GM18511 (cell line): ENCODE measurements around the gene EPHA3.

Source experiments
- ATAC-seq: cut with Tn5 transposase; IDR thresholded peaks from one replicate; pipeline ENCODE4 v1.9.1; 2021; ENCODE audit warnings: mild to moderate bottlenecking, moderate library complexity; ENCODE audit not compliant: unreplicated experiment

The EPHA3 gene

GRCh38 chr3:89107461-89108290 is at the start of gene EPHA3:
EPHA3 (plus strand) TSS chr3:89107621; CDS start chr3:89107749, 128 bp downstream.
- ATAC-seq = peak; percentile 97

DNA sequence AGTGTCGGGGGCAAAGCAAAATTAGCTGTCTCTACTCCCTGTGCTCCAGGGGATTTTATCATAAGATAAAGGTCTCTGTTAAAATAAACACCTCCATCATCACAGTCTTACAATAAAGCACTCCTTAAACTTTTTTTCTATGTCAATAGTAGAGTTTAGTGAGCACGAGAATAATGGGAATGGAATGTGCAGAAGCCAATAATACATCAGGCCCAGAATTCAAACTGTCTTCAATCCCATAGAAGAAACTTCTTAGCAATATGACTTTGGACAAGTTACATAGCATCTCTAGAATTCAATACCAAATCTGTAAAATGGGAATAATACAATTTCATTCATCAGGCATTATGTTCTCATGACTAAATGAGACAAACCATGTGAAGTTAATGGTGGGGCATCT is 49.0 kb upstream of the EPHA3 start:
- ATAC-seq = no peak

DNA sequence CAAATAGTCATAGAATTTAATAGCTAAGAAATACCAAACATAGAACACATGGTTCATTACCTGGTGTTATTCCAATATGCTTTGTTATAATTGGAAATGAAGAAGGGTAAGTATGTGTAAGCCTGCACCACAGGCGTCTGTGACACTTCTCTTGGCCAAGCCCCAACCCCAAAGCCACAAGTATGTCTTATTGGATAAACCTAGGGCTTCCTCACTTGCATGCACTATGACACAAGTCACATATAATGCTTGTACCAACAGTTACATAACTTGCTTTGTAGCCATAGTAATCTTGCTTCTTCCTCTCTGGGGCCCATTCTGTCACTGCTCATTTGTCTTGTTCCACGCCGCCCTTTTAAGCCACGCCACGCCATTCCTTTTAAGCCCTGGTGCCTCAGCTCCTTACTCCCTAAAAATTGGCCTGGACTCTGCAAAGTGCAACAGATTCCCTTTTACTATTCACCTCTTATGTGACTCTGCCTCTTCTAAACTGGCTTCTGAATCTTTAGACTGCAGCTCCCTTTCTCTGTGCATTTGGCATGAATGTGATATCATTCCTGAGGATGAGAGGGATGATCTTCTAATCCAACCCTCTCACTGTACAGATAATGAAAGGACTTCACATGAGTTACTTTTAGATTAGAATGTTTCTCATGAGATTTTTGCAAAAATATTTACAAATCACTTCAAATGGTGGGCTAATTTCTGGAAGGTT is 48.1 kb upstream of the EPHA3 start:
- ATAC-seq = no peak

- ATAC-seq = no peak
Measured at GRCh38 chr3:89061259-89061658, 46.2 kb upstream of the EPHA3 start.

- ATAC-seq = no peak
Measured at GRCh38 chr3:89067736-89068135, 39.7 kb upstream of the EPHA3 start.

- no peak for ATAC-seq
Measured at GRCh38 chr3:89072642-89073041, 34.8 kb upstream of the EPHA3 start.

- no peak for ATAC-seq
Measured at GRCh38 chr3:89079944-89080343, 27.5 kb upstream of the EPHA3 start.

DNA sequence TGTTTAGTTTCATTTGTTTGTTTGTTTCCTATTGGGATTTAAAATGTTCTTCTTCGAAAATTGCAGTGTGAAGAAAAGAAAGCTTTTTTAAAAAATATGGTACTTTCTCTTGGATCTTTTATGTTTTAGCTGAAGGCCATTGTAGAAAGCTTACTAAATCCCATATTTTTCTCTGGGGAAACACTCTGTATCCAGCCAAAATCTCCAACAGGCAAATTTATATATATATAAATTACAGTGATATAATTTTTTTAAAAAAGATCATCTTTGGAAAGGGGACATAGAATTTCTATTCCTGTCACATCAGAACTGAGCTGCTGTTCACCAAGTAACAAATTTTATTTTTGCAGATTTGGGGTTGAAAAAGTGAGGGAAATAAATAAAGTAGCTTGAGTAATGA is 19.6 kb upstream of the EPHA3 start:
- no peak for ATAC-seq

DNA sequence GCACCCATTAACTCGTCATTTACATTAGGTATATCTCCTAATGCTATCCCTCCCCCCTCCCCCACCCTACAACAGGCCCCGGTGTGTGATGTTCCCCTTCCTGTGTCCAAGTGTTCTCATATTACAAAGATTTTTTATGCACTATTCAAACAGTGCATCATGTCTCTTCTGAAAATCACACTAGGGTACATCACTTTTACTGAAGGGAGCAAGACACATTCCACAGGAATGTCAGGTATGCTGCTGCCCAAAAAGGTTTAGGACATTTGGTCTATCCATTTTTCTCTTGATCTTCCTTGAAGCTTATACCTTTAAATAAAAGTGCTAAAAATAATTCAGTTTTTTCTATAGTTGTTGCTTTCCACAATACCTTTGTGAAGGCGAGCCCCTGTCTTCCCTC is 9.2 kb upstream of the EPHA3 start:
- ATAC-seq = no peak

DNA sequence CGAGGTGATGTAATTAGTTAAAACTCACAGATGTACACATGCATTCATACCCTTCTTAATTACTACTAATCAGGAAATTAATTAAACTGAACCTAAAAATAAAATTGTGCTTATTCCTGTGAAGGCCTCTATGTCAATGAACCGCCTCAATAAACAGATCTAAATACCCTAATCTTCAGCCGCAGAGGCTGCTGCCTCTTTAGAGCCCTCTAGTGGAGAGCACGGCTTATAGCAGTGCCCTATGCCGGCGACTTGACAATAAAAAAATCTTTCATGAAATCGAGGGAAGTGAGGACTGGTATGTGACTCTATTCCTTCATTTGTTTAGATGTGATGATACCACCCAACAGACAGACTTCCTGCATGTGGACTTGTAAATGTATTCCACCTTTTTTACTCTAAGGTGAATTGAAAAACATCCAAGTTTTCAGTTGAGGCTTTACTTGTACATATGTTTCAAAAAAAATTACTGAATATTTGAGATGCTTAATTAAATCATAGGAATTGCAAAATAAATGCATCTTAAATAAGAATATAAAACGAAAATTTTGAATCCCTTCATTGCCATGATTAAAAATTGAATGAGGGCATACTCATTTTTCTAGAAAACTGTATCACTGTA is 8.3 kb upstream of the EPHA3 start:
- ATAC-seq = peak; percentile 98

DNA sequence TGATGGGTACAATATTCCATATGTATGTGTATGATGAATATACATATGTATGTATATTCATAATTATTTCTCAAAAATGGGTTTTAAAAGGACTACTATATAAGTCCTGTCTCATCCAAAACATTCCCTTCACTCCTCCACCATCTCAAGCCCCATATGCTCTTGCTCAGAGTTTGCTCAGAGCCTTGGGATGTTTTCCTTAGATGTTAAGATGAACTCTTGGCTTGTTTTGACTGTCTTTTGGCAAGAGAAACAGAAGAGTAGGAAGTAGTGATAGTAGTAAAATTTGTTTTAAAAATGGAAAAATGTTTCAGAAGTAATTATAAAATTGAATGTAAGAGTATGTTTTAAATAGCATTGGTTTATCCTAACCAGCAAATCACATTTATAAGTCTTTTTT is 6.2 kb upstream of the EPHA3 start:
- no peak for ATAC-seq

DNA sequence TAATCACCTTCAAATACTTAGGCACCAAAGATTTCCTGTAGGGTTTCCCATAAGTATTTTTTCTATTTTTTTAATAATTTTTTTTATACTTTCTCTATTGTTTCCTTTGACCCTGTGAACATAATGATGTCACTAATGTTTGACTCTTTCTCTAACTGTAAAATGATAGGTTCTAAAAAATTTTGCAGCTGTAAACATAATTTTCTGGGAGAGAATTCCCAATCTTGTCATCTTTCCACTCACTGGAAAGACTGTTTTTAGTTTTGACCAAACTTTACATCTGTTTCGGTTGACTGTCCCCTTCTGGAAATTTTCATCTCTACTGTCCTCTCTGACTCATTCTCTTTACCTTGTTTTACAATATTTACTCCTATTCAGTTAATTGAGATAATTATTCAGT is 5.5 kb upstream of the EPHA3 start:
- ATAC-seq = no peak

DNA sequence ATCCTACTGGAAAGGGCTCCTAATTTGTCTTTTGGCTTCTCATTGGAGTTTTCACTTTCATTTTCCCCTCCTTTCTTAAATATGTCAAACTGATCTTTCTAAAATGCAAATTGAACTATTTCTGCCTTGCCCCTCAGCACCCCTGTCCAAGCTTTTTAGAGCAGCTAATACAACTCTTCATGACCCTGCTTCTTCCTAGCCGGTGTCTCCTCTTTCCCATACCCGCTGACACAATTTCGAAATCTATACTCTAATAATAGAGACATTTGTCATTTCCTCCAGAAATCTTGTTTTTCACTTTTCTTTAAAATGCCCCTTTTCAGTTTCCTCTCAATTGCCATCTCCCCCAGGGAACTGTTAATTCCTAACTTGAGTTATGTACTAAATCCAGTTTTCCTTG is 2.9 kb upstream of the EPHA3 start:
- no peak for ATAC-seq

DNA sequence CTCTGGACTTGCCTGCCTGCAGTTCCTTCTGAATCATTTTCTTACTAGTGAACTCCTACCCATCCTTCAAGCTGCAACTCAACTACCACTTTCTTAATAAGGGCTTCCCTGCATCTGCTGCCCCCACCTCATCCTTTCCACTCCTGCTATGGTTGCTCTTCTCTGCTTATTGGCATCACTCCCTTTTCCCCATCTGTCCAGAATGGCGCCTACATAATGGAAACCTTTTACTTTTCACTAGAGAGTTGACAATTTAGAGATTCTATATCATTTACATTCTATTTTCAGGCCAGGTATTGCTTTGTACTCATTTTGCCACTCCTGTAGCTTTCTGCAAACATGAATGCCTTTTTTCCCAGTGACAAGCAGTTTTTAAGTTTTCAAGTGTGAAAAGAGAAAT is 1.9 kb upstream of the EPHA3 start:
- ATAC-seq = no peak

DNA sequence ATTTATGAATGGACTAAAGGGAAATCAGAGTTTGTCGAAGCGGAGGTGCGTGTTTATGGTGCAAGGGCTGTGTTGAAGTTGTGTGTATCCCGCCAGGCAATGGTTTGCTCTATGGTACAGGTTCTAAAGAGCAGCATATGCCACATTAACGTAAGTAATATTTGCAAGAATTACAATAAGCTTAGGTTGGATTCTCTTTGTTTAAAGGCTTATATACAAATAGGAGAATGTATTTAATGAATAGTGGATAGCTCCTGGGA is 800 bp downstream of the EPHA3 start:
- no peak for ATAC-seq

DNA sequence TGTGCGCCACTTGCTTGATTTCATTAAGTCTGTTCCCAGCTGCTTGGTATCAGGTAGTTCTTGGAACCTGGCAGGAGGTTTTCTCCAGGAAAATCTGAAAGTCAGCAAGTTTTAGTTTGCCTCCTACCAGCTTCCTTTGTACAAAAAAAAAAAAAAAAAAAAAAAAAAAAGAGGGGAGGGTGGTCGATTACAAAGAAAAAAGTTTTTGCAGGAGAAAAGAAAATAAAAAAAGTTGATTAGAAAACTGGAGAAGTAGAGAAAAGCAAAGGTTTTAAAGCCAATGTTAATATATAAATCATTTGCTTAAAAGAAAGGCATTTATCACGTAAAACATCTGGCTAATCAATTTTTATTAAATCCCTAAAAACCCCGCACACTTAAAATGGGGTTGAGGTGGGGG is 5.9 kb downstream of the EPHA3 start:
- no peak for ATAC-seq

DNA sequence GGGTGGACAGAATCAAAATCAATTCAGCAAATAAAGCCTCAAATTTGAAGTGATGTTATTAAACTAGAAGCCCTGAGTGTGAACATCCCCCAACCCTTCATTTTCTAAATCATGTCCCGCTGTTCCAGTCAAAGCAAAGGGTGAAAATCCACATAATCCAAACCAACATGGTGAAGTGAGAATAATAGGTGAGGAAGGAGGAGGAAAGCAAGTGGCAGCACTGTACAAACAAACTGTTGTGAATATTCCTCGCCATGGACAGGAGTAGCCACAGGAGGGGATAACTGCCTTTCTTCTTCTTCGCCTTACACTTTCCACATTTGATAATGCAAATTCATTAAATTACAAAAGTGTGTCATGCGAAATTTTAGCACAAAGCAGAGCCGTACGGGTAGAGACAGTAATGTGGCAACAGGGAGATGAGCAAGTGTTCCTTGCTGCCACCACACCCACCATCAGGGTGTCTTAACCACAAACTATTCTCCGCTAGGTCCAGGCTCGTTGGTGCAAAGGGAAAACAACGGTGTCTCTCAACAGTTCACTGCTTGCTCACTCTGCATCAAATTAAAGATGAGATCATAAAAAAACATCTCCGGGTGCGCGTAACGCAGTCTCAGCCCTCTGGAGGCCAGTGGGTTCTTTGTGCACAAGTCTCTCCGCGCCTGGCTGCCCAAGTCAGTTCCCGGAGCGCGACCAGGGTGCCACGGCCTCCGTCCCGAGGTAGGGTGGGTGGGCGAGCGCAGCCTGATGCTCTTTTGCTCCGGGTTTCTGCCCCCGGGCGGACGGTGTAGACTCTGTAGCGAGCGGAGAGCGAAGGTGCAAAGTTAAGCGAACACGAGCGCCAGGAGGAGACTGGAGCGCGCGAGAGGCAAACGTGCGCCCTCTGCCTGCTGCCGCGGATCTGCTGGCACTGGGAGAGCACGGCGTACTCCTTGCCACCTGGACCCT is 6.7 kb downstream of the EPHA3 start:
- peak; percentile 96 for ATAC-seq

DNA sequence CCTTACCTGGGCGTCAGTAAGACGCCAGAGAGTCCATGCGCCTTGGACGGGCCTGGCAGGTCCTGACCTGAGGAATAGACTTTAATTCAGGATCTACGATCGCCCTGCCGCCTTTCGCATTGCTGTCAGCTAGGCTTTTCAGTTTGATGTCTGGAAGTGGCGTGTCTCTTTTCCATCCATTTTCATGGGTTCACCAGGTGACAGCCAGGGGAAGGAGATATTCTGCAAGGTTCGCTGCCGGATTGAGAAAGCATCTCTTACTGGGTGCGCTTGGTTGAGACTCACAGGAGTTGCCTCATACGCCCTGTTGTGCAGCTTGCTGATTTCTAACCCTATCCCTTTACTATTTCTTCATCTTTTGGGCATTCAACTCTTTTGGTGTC is 7.4 kb downstream of the EPHA3 start:
- no peak for ATAC-seq

DNA sequence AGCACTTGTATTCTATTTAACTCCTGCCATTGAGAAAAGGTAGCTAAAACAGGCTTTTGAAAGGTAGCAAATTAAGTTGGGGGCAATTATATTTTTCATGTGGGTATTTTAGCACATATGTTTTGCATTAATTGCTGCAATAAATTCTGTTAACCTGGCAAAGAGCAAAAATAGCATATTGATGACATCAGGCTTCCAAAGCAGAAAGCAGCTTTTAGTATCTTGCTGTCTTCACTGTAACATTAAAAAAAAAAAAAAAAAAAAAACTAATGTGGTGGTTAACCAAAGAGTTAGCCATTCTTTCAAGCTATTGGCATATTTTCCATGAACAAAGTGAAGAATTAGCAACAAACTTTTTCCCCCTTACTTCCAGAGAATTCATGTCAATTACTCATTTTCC is 9.1 kb downstream of the EPHA3 start:
- ATAC-seq = no peak

DNA sequence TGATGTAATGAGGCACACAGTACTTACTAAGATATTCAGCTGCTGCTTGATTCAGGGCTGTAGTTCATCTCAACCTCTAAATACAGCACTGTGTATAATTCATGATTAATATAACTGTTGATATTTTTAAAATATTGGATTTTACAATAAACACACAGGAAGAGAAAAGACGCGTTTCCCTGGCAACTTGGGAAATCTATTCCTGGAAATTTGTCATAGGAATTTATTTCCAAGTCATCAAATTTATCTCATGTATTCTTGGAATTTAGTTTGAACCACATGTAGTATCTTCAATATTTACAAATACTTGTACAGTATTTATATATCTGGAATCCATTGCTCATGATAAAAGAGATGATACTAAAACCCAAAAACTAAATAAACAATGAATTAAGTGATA is 30.6 kb downstream of the EPHA3 start:
- ATAC-seq = no peak

- no peak for ATAC-seq
Measured at GRCh38 chr3:89139870-89140269, 32.4 kb downstream of the EPHA3 start.
